Neural cell (in vitro differentiated cells): ENCODE measurements around the gene PRMT3. TPM values are rescaled to one million over a fixed set of nuclear protein-coding genes. Genes with fewer than 3 reads are reported as not detected.

Source experiments
- H2AFZ ChIP-seq: fragments of 200-600, 300-800 bp; sonication (generic), shearing (Covaris generic); 2 replicates; pipeline ENCODE4 v1.6.0; 2014; ENCODE audit warnings: low read depth, mild to moderate bottlenecking, antibody characterized with exemption, low read length, moderate library complexity
- H3F3A ChIP-seq: fragments of 200-600 bp; shearing (Covaris generic); 2 replicates; pipeline ENCODE4 v1.6.1; 2016; ENCODE audit warnings: mild to moderate bottlenecking, moderate library complexity, mixed read lengths, antibody characterized with exemption, low read length; ENCODE audit not compliant: insufficient read depth, poor library complexity, severe bottlenecking
- H3K27ac ChIP-seq: fragments of 200-600, 300-800 bp; sonication (generic), shearing (Covaris generic); 2 replicates; pipeline ENCODE4 v1.5.1; 2014; ENCODE audit warnings: mild to moderate bottlenecking, low read length, moderate library complexity
- H3K27me3 ChIP-seq: fragments of 300-800, 200-600 bp; sonication (generic), shearing (Covaris generic); 2 replicates; pipeline ENCODE4 v1.6.0; 2014; ENCODE audit warnings: mild to moderate bottlenecking, low read depth, low read length, moderate library complexity; ENCODE audit not compliant: insufficient read depth
- H3K36me3 ChIP-seq: fragments of 300-800, 200-600 bp; sonication (generic), shearing (Covaris generic); 2 replicates; pipeline ENCODE4 v1.5.1; 2014; ENCODE audit warnings: mild to moderate bottlenecking, antibody characterized with exemption, low read length, moderate library complexity; ENCODE audit not compliant: insufficient read depth
- H3K4me2 ChIP-seq: fragments of 300-800, 200-600 bp; sonication (generic), shearing (Covaris generic); 2 replicates; pipeline ENCODE4 v1.6.0; 2014; ENCODE audit warnings: mild to moderate bottlenecking, low read length
- H3K4me3 ChIP-seq: fragments of 300-800, 200-600 bp; sonication (generic), shearing (Covaris generic); 2 replicates; pipeline ENCODE4 v1.5.1; 2014; ENCODE audit warnings: mild to moderate bottlenecking, low read length, moderate library complexity
- H3K79me2 ChIP-seq: fragments of 200-600 bp; shearing (Covaris generic); replicated peaks from 2 replicates; pipeline ENCODE4 v1.6.0; 2014; ENCODE audit warnings: mild to moderate bottlenecking, low read length, moderate library complexity; ENCODE audit not compliant: insufficient read depth
- H3K9ac ChIP-seq: fragments of 300-800, 200-600 bp; sonication (generic), shearing (Covaris generic); 2 replicates; pipeline ENCODE4 v1.6.1; 2016; ENCODE audit warnings: mild to moderate bottlenecking, low read length, mixed read lengths
- H3K9me2 ChIP-seq: fragments of 200-600 bp; shearing (Covaris generic); 2 replicates; pipeline ENCODE4 v1.6.1; 2016; ENCODE audit warnings: mild to moderate bottlenecking, low read length, mixed read lengths; ENCODE audit not compliant: insufficient read depth
- H3K9me3 ChIP-seq: fragments of 200-600, 300-800 bp; sonication (generic), shearing (Covaris generic); 2 replicates; pipeline ENCODE4 v1.6.1; 2016; ENCODE audit warnings: mild to moderate bottlenecking, mixed run types, low read length, moderate library complexity, mixed read lengths
- H4K20me1 ChIP-seq: fragments of 200-600 bp; shearing (Covaris generic); 2 replicates; pipeline ENCODE4 v1.6.1; 2016; ENCODE audit warnings: mild to moderate bottlenecking, mixed run types; ENCODE audit not compliant: insufficient read depth
- CTCF ChIP-seq: fragments of 450-650 bp; IDR thresholded peaks from 2 replicates; pipeline ENCODE4 v1.5.1; 2014; ENCODE audit warnings: antibody characterized with exemption, mild to moderate bottlenecking, moderate library complexity; ENCODE audit not compliant: poor library complexity, severe bottlenecking
- EP300 ChIP-seq: fragments of 450-650 bp; conservative IDR thresholded peaks from 2 replicates; pipeline ENCODE4 v1.6.1; 2014; ENCODE audit warnings: antibody characterized with exemption, mild to moderate bottlenecking, moderate library complexity; ENCODE audit not compliant: poor library complexity, severe bottlenecking
- EZH2 ChIP-seq: fragments of 200-600, 300-800 bp; shearing (Covaris generic), sonication (generic); IDR thresholded peaks from 2 replicates; pipeline ENCODE4 v1.6.1; 2014; ENCODE audit warnings: antibody characterized with exemption, low read length, borderline replicate concordance, mild to moderate bottlenecking; ENCODE audit not compliant: insufficient read depth, poor library complexity, severe bottlenecking
- MXI1 ChIP-seq: fragments of 450-650 bp; conservative IDR thresholded peaks from 2 replicates; pipeline ENCODE4 v1.6.1; 2014; ENCODE audit warnings: antibody characterized with exemption, mild to moderate bottlenecking; ENCODE audit not compliant: poor library complexity, severe bottlenecking
- POLR2AphosphoS5 ChIP-seq: IDR thresholded peaks from 2 replicates; pipeline ENCODE4 v1.6.1; 2012
- RAD21 ChIP-seq: fragments of 450-650 bp; conservative IDR thresholded peaks from 2 replicates; pipeline ENCODE4 v1.6.1; 2014; ENCODE audit warnings: antibody characterized with exemption, mild to moderate bottlenecking, moderate library complexity
- REST ChIP-seq: IDR thresholded peaks from 2 replicates; pipeline ENCODE4 v1.6.1; 2012; ENCODE audit warnings: borderline replicate concordance
- SMC3 ChIP-seq: fragments of 450-650 bp; conservative IDR thresholded peaks from 2 replicates; pipeline ENCODE4 v1.6.1; 2014; ENCODE audit warnings: antibody characterized with exemption, mild to moderate bottlenecking, moderate library complexity; ENCODE audit not compliant: poor library complexity
- TAF1 ChIP-seq: IDR thresholded peaks from 2 replicates; pipeline ENCODE4 v1.6.1; 2012; ENCODE audit warnings: low read depth
- polyA plus RNA-seq: library from polyadenylated mRNA; depleted of rRNA; stranded (reverse); fragments of >200 nt; gene quantifications from 2 replicates; pipeline ENCODE4 v1.2.3, GENCODE V29; 2014

The PRMT3 gene
- polyA plus RNA-seq, 1 donor from 2014 or later: 16.5 TPM

GRCh38 chr11:20403059-20403458, 15.5 kb downstream of the PRMT3 start:
- Histone ChIP-seq H3K4me3 (no peak overlapping the region), H4K20me1 (no peaks in the 10 kb centered on the region), H3K79me2 (no peaks in the 10 kb centered on the region), H3K27ac (no peak overlapping the region), H3K9me3 (no peaks in the 10 kb centered on the region), H3F3A (no peaks in the 10 kb centered on the region), H3K9ac (no peak overlapping the region), H3K36me3 (no peaks in the 10 kb centered on the region), H2AFZ (no peak overlapping the region), H3K9me2 (no peaks in the 10 kb centered on the region), H3K4me2 (no peak overlapping the region), H3K27me3 (no peaks in the 10 kb centered on the region)
- TF ChIP-seq EZH2 (no peak), SMC3 (no peak), TAF1 (no peak), POLR2AphosphoS5 (no peak), RAD21 (no peak), MXI1 (no peak), CTCF (no peak), EP300 (no peak), REST (no peak)

- no peaks in the 10 kb centered on the region for H3K9me3 ChIP-seq
- no peaks in the 10 kb centered on the region for H4K20me1 ChIP-seq
- no peak for TF ChIP-seq CTCF
- no peak for TF ChIP-seq EP300
- no peak for TF ChIP-seq POLR2AphosphoS5
- TF ChIP-seq MXI1: no peak
- TF ChIP-seq TAF1: no peak
- no peak for TF ChIP-seq RAD21
- H3K9ac ChIP-seq: no peak overlapping the region
- H3K9me2 ChIP-seq: no peaks in the 10 kb centered on the region
- no peaks in the 10 kb centered on the region for H3F3A ChIP-seq
- no peak overlapping the region for H3K27ac ChIP-seq
- no peaks in the 10 kb centered on the region for H3K36me3 ChIP-seq
- H3K4me3 ChIP-seq: no peak overlapping the region
- no peaks in the 10 kb centered on the region for H3K79me2 ChIP-seq
- H2AFZ ChIP-seq: no peak overlapping the region
- no peaks in the 10 kb centered on the region for H3K27me3 ChIP-seq
- no peak overlapping the region for H3K4me2 ChIP-seq
Observed at GRCh38 chr11:20406484-20406883, 19.0 kb downstream of the PRMT3 start.
